ENCODE data around the gene MAPK11. TPM values are rescaled to one million over a fixed set of nuclear protein-coding genes. Genes with fewer than 3 reads are reported as not detected.

The MAPK11 gene
- total RNA-seq, 4 donors from 2014 or later: 12.1 to 38.9 (median 20.4) TPM

GRCh38 chr22:50255607-50256006, 14.6 kb downstream of the MAPK11 start:
- no peak for DNase-seq (ENCODE audit: low spot score)
- no peak for TF ChIP-seq CTCF (IDR thresholded peaks at IDR 0.05)
- ATAC-seq (ENCODE audit: low FRiP score): no peak

GRCh38 chr22:50255099-50255498, 15.1 kb downstream of the MAPK11 start:
- no peak for TF ChIP-seq CTCF (IDR thresholded peaks at IDR 0.05)
- DNase-seq (ENCODE audit: low spot score) (no peak), ATAC-seq (ENCODE audit: low FRiP score) (no peak)

- no peak for ATAC-seq (ENCODE audit: low FRiP score)
These were observed 16.2 kb downstream of the MAPK11 start for GRCh38 chr22:50253941-50254340.

GRCh38 chr22:50253046-50253915, 16.9 kb downstream of the MAPK11 start:
- no peak for ATAC-seq (ENCODE audit: low FRiP score)
- no peak for DNase-seq (ENCODE audit: low spot score)
- no peak for TF ChIP-seq CTCF (IDR thresholded peaks at IDR 0.05)

More at GRCh38 chr22:50253941-50254340, 16.2 kb downstream of the MAPK11 start:
- DNase-seq (ENCODE audit: low spot score): no peak
- TF ChIP-seq CTCF (IDR thresholded peaks at IDR 0.05): no peak

GRCh38 chr22:50252082-50253045, 17.8 kb downstream of the MAPK11 start:
- ATAC-seq (ENCODE audit: low FRiP score): peak; percentile 63
- peak; percentile 64 for DNase-seq (ENCODE audit: low spot score)
- peak in 1 of 3 donors; percentile 59 for TF ChIP-seq CTCF (IDR thresholded peaks at IDR 0.05)

- DNase-seq (ENCODE audit: low spot score) (no peak), ATAC-seq (ENCODE audit: low FRiP score) (no peak)
These were observed 18.6 kb downstream of the MAPK11 start for GRCh38 chr22:50251477-50252081.

More at GRCh38 chr22:50251477-50252081, 18.6 kb downstream of the MAPK11 start:
- no peak for TF ChIP-seq CTCF (IDR thresholded peaks at IDR 0.05)
